Cardiac septum (tissue), 1 donor: ENCODE measurements around the gene MBP. TPM values are rescaled to one million over a fixed set of nuclear protein-coding genes. Genes with fewer than 3 reads are reported as not detected.
"Not testable (repeated sequence)": the region's sequence is repeated elsewhere in the genome, so short reads cannot be mapped to it uniquely, and the experiment has no call there.

Experiments used
- DNase-seq: peaks from one replicate; pipeline ENCODE4 v3.0.0-alpha.2; 2020; ENCODE audit warnings: low spot score
- intact Hi-C: fragments of 100-400 bp; cut with DNase I; formaldehyde crosslinking; loops from one replicate; pipeline ENCODE4 v1.14.0; 2022
- total RNA-seq: library from RNA; stranded (reverse); fragmentation: NEBNext Ultra II Directional; extraction: Animal tissue kit (Norgen Biotek cat#: 25700); gene quantifications from one replicate; pipeline ENCODE4 v1.2.1, GENCODE V29; 2021
- donor health status: DM: no; HTN: no; CAD: no.

MBP gene
- total RNA-seq, 1 donor from 2014 or later: 37.7 TPM

- DNase-seq: no peak
- intact Hi-C loops: no loop called here
Measured at GRCh38 chr18:76956648-76957047, 175.9 kb downstream of the MBP start.

DNA sequence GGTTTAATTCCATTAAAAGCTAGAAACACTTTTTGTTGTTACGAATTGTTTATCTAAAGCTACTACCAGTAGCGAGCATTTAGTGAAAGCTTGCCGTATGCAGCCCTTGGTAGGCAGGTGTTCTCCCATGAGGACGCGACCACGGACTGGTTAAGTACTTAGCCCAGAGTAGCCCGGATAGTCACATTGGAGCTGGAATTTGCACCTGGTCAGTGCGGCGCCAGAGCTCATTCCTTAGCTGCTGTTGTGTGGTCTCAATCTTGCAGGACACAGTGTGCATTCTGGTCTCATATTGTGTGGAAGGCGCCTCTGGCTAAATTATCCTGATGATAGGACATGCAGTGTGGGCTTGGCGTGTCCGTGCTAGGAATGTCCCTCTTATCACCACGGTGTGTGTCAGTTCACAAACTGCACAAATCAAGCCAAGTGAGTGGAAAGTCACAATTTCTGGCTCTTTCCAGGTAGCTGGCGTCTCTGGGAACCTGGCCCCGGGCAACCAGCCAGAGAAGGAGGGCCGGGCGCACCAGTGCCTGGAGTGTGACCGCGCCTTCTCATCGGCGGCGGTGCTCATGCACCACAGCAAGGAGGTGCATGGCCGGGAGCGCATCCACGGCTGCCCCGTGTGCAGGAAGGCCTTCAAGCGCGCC is 176.9 kb downstream of the MBP start:
- intact Hi-C loops: no loop called here
- DNase-seq: no peak

GRCh38 chr18:76953583-76954233 is 178.9 kb downstream of the MBP start:
- DNase-seq: no peak
- intact Hi-C loops: no loop called here

- intact Hi-C loops: no loop called here
- DNase-seq: no peak
Measured at GRCh38 chr18:76953156-76953555, 179.4 kb downstream of the MBP start.

GRCh38 chr18:76952747-76953146 is 179.8 kb downstream of the MBP start:
- intact Hi-C loops: no loop called here
- no peak for DNase-seq

DNA sequence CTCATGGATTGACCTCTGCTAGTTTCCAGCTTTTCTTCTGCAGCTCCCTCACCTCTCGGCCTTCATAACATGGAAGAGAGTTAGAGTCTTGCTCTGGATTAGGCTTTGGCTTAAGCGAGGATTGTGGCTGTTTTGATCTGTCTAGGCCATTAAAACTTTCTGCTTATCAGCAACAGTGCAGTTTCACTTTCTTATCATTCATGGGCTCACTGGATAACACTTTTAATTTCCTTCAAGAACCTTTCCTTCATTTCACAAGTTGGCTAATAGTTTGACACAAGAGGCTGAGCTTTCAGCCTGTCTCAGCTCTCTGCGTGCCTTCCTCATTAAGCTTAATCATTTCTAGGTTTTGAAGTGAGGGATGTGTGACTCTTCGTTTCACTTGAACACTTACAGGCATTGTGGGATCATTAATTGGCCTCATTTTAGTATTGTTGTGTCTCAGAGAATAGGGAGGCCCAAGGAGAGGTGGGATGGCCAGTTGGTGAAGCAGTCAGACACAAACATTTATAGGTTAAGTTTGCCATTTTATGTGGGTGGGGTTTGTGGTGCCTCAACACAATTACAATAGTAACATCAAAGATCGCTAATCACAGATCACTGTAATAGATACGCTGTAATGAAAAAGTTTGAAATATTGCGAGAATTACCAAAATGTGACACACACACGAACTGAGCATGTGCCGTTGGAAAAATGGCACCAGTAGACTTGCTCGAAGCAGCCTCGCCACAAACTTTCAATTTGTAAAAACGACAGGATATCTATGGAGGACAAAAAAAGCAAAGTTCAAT is 180.9 kb downstream of the MBP start:
- intact Hi-C loops: no loop called here
- no peak for DNase-seq

DNA sequence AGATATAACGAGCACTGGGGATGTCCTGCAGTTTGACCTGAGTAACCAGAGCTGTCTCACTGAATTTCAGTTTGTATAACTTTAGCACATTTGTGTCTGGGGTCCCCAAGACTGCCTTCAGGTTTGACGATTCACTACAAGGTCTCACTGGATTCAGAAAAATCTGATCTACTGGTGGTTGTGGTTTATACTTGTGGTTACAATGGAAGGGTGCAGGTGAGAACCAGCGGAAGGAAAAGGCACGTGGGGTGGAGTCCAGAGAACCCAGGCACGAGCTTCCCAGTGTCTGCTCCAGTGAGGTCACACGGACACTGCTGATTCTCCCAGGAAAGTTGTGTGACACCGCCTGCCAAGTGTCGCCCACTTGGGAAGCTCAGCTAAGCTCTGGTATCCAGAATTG is 184.2 kb downstream of the MBP start:
- intact Hi-C loops: no loop called here

GRCh38 chr18:76944346-76944745 is 188.2 kb downstream of the MBP start:
- DNase-seq, intact Hi-C loops: not testable (repeated sequence)

More for the DNA sequence above, 184.2 kb downstream of the MBP start:
- DNase-seq: no peak

GRCh38 chr18:76943542-76944339 is 188.8 kb downstream of the MBP start:
- no peak for DNase-seq

DNA sequence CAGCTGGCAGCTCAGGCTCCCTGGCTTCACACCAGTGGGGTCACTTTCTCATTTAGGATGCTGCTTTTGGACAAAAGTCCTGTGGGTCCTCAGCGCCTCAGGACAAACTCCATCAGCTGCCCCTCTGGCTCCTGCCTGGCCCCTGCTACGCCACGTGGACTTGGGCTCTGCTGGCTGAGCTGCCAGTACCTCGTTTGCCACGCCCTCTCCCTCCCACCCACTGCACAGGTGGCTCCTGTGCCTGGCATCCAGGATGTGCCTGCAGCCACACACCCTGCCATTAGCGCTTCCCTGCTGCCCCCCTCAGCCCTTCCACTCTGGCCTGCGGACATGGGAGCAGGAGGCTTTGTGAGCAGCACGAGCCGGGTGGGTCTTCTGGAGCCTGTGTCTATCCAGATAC is 191.3 kb downstream of the MBP start:
- intact Hi-C loops: no loop called here
- no peak for DNase-seq

More at GRCh38 chr18:76943542-76944339, 188.8 kb downstream of the MBP start:
- intact Hi-C loops: no loop called here

- intact Hi-C loops: no loop called here
- DNase-seq: no peak
Measured at GRCh38 chr18:76938619-76939018, 194.0 kb downstream of the MBP start.

DNA sequence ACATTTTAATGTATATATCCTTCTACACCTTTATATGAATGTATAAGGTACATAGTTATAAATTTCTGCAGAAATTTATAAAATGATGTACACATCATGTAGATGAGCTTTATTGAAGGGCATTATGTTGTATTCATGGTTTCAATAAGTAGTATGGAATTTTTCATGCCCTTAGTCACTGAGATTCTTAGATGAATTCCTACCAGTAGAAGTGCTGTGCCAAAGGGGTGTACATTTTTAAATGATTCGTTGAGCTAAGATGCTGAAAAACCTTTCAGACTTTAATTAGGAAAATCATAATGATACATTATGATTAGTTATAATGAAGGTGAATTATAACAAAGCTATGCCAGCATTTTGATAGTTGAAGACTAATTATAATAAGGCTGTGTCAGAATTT is 195.0 kb downstream of the MBP start:
- DNase-seq: no peak
- intact Hi-C loops: no loop called here

GRCh38 chr18:76936877-76937276 is 195.7 kb downstream of the MBP start:
- DNase-seq: no peak
- intact Hi-C loops: no loop called here

DNA sequence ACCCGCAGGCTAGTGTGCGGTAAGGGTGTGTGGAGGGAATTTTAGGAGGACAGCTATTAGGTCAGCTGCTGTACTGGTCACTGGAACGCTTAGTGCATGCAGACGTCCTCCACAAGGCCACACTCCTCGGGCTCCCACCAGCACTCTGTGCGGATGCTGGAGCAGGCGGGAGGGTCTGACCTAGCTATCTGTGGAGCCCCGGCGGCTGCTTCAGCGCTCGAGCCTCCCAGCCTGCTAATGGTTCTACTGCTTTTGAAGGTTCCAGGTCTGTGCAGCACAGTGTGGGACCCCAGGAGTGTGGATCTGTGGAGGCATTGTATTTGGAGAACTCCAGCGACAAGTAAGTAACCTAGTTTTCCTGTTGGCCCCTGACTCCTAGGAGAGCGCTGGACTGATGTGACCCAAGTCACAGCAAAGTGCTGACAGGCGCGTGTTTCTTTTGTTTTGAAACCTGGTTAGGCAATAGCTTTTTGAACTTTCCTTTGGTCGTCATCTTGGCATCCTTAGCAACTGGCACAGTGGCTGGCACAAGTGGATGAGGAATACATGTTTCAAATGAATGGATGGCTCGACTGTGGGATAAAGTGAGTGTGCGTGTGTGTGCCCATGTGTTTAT is 196.8 kb downstream of the MBP start:
- intact Hi-C loops: no loop called here
- DNase-seq: no peak

GRCh38 chr18:76932026-76932819 is 200.4 kb downstream of the MBP start:
- DNase-seq: no peak
- intact Hi-C loops: no loop called here

GRCh38 chr18:76931171-76931570 is 201.4 kb downstream of the MBP start:
- intact Hi-C loops: no loop called here
- DNase-seq: no peak
